NCI-H1417 treated with DMSO at 0.1 percent for 48 hours (cell line): ENCODE data around the gene DLG1.
A peak's percentile ranks its signal among the peaks of the same experiment; 100 is the strongest.

Experiments used
- DNase-seq: peaks from one replicate; lab custom pipeline; 2025; lab: John Stamatoyannopoulos, UW

DLG1 gene

GRCh38 chr3:197298341-197298944, at the start of gene DLG1:
Gene DLG1, minus strand, starts transcription at chr3:197298612. Its CDS starts 1,408 bp downstream, at chr3:197297204.
- DNase-seq = peak; percentile 61

GRCh38 chr3:197348014-197348413, 49.6 kb upstream of the DLG1 start:
- DNase-seq = no peak

GRCh38 chr3:197345390-197345789, 47.0 kb upstream of the DLG1 start:
- DNase-seq = no peak

- no peak for DNase-seq
These were observed 46.3 kb upstream of the DLG1 start for GRCh38 chr3:197344582-197345318.

GRCh38 chr3:197343656-197344408, 45.4 kb upstream of the DLG1 start:
- DNase-seq = no peak

- DNase-seq = no peak
These were observed 44.7 kb upstream of the DLG1 start for GRCh38 chr3:197343111-197343510.

GRCh38 chr3:197340521-197340871, 42.1 kb upstream of the DLG1 start:
- no peak for DNase-seq

GRCh38 chr3:197339841-197340520, 41.6 kb upstream of the DLG1 start:
- DNase-seq = no peak

- DNase-seq = no peak
These were observed 40.2 kb upstream of the DLG1 start for GRCh38 chr3:197338586-197338985.

- no peak for DNase-seq
These were observed 39.2 kb upstream of the DLG1 start for GRCh38 chr3:197337656-197338055.

- DNase-seq = no peak
These were observed 38.8 kb upstream of the DLG1 start for GRCh38 chr3:197337214-197337613.

- no peak for DNase-seq
These were observed 37.9 kb upstream of the DLG1 start for GRCh38 chr3:197336348-197336747.

- no peak for DNase-seq
These were observed 37.2 kb upstream of the DLG1 start for GRCh38 chr3:197335428-197336132.

- no peak for DNase-seq
These were observed 35.7 kb upstream of the DLG1 start for GRCh38 chr3:197333901-197334639.

GRCh38 chr3:197331131-197331530, 32.7 kb upstream of the DLG1 start:
- DNase-seq = no peak

- no peak for DNase-seq
These were observed 31.0 kb upstream of the DLG1 start for GRCh38 chr3:197329382-197329781.

- DNase-seq = no peak
These were observed 29.8 kb upstream of the DLG1 start for GRCh38 chr3:197328198-197328597.

- no peak for DNase-seq
These were observed 29.3 kb upstream of the DLG1 start for GRCh38 chr3:197327701-197328100.

- DNase-seq = no peak
These were observed 27.4 kb upstream of the DLG1 start for GRCh38 chr3:197325773-197326172.

- no peak for DNase-seq
These were observed 23.7 kb upstream of the DLG1 start for GRCh38 chr3:197322149-197322548.

GRCh38 chr3:197320582-197320981, 22.2 kb upstream of the DLG1 start:
- DNase-seq = no peak
